Stomach (tissue), 9 donors: ENCODE measurements around the gene STK33. TPM values are rescaled to one million over a fixed set of nuclear protein-coding genes. Genes with fewer than 3 reads are reported as not detected.

Source experiments
- DNase-seq, 2 donors: peaks; one replicate each; pipeline versions ENCODE4 v3.0.0 to v3.0.0-alpha.2; 2013 to 2019
- H3K27ac ChIP-seq, 5 donors: fragments of 200-600 bp in 4 of 5; sonication (generic) in 4 of 5; one replicate each; pipeline ENCODE4 v1.5.1; 2013 to 2019; ENCODE audit warnings: mild to moderate bottlenecking in 1 of 5, moderate library complexity in 1 of 5
- H3K27me3 ChIP-seq, 3 donors: fragments of 200-600 bp; sonication (generic); one replicate each; pipeline ENCODE4 v1.5.1; 2017 to 2019; ENCODE audit warnings: mixed run types in 1 of 3
- H3K36me3 ChIP-seq, 4 donors: fragments of 200-600 bp; sonication (generic); 1 replicate in 3 of 4; 2 replicates in 1 of 4; pipeline ENCODE4 v1.5.1; 2016 to 2019
- H3K4me1 ChIP-seq, 4 donors: fragments of 200-600 bp; sonication (generic); one replicate each; pipeline ENCODE4 v1.5.1; 2016 to 2019
- H3K4me3 ChIP-seq, 4 donors: fragments of 200-600 bp; sonication (generic) in 3 of 4; one replicate each; pipeline ENCODE4 v1.5.1; 2016 to 2019; ENCODE audit warnings: mild to moderate bottlenecking in 1 of 4
- H3K9me3 ChIP-seq, 4 donors: fragments of 200-600 bp; sonication (generic); one replicate each; pipeline ENCODE4 v1.5.1; 2016 to 2019
- CTCF ChIP-seq, 7 experiments: fragments of 450-650 bp in 4 of 7; fragments of 200-600 bp in 3 of 7; sonication (generic) in 3 of 7; IDR thresholded peaks; one replicate each; pipeline ENCODE4 v1.5.1; 2016 to 2019; ENCODE audit warnings: antibody characterized with exemption in 7 of 7, control low read depth in 2 of 7, mild to moderate bottlenecking in 1 of 7
- EP300 ChIP-seq: sonication (generic); formaldehyde crosslinking; IDR thresholded peaks from one replicate; pipeline ENCODE4 v1.6.1; 2017; ENCODE audit warnings: antibody characterized with exemption
- POLR2A ChIP-seq, 4 donors: fragments of 450-650 bp; IDR thresholded peaks; one replicate each; pipeline ENCODE4 v1.6.1; 2016; ENCODE audit warnings: antibody characterized with exemption in 4 of 4, control low read depth in 2 of 4, mild to moderate bottlenecking in 1 of 4, moderate library complexity in 1 of 4
- POLR2AphosphoS5 ChIP-seq, 3 donors: sonication (generic); formaldehyde crosslinking; IDR thresholded peaks; one replicate each; pipeline ENCODE4 v1.6.1; 2016; ENCODE audit warnings: antibody characterized with exemption in 3 of 3
- WGBS, 5 donors: extraction: QIAGEN DNeasy Blood & Tissue Kit in 3 of 5; methylation state at CpG; one replicate each; pipeline versions ENCODE4 v1.1.5 to v1.1.7; 2013 to 2018; 5-methylcytosine and 5-hydroxymethylcytosine counted together
- intact Hi-C: fragments of 100-400 bp; cut with DNase I; formaldehyde crosslinking; loops from one replicate; pipeline ENCODE4 v1.15.1; 2023; ENCODE audit warnings: low total_unique reads
- polyA plus RNA-seq, 3 donors: library from polyadenylated mRNA; stranded (reverse); fragments of 200-250 nt; gene quantifications; one replicate each; pipeline ENCODE4 v1.2.3, GENCODE V29; 2013
- total RNA-seq, 5 donors: library from RNA; depleted of rRNA; stranded (reverse); fragments of >200 nt; gene quantifications; one replicate each; pipeline versions ENCODE4 v1.1.0 to v1.2.3, GENCODE V29; 2014 to 2016
- donor health status: healthy with polysubstance abuse.
- donor health status: Bipolar disorder and iron deficiency.
- donor health status: healthy.

The STK33 gene
- total and polyA plus RNA-seq, 8 donors, result 3.1 to 21.3 (median 10.9) TPM; not detected in 1

GRCh38 chr11:8408151-8408941, 185.7 kb downstream of the STK33 start:
- intact Hi-C loops, result no loop called here
- DNase-seq, result no peak
- 59 to 73% (median 69%) methylated on average over 3 of the region's 3 CpGs for WGBS, 5 donors
- Histone ChIP-seq H3K27me3 (no peaks in the 10 kb centered on the region), H3K4me3 (no peak overlapping the region), H3K4me1 (no peaks in the 10 kb centered on the region), H3K9me3 (peaks cover 0 to 8% (median 0%) of the 10 kb centered on the region in 4 donors), H3K36me3 (no peaks in the 10 kb centered on the region), H3K27ac (no peak overlapping the region)
- TF ChIP-seq POLR2A (IDR thresholded peaks at IDR 0.05), result no peak
- TF ChIP-seq EP300, result no peak
- TF ChIP-seq CTCF (IDR thresholded peaks at IDR 0.05), result no peak
- no peak for TF ChIP-seq POLR2AphosphoS5 (IDR thresholded peaks at IDR 0.05)

- H3K9me3 ChIP-seq, result peaks cover 0 to 8% (median 0%) of the 10 kb centered on the region in 4 donors
- WGBS, 5 donors, result 28 to 45% (median 44%) methylated on average over 1 of the region's 1 CpG
- no peaks in the 10 kb centered on the region for H3K27me3 ChIP-seq
- TF ChIP-seq CTCF (IDR thresholded peaks at IDR 0.05) (no peak), POLR2A (IDR thresholded peaks at IDR 0.05) (no peak), POLR2AphosphoS5 (IDR thresholded peaks at IDR 0.05) (no peak), EP300 (no peak)
- peak in 1 of 2 donors; percentile 47 for DNase-seq
- no peak overlapping the region for H3K4me3 ChIP-seq
- H3K4me1 ChIP-seq, result no peaks in the 10 kb centered on the region
- intact Hi-C loops, result no loop called here
- no peaks in the 10 kb centered on the region for H3K36me3 ChIP-seq
- H3K27ac ChIP-seq, result no peak overlapping the region
Observed at GRCh38 chr11:8403310-8403709, 190.7 kb downstream of the STK33 start.

- no peak for TF ChIP-seq POLR2AphosphoS5 (IDR thresholded peaks at IDR 0.05)
- TF ChIP-seq EP300, result no peak
- TF ChIP-seq CTCF (IDR thresholded peaks at IDR 0.05), result no peak
- no peak for TF ChIP-seq POLR2A (IDR thresholded peaks at IDR 0.05)
- 93 to 99% (median 96%) methylated on average over 3 of the region's 3 CpGs for WGBS, 5 donors
- H3K36me3 ChIP-seq, result no peaks in the 10 kb centered on the region
- no peaks in the 10 kb centered on the region for H3K27me3 ChIP-seq
- peaks cover 0 to 10% (median 4%) of the 10 kb centered on the region in 4 donors for H3K9me3 ChIP-seq
- intact Hi-C loops, result no loop called here
- H3K4me1 ChIP-seq, result peaks cover 8 to 23% (median 11%) of the 10 kb centered on the region in 4 donors
- no peak for DNase-seq
- no peak overlapping the region for H3K4me3 ChIP-seq
- H3K27ac ChIP-seq, result no peak overlapping the region
Observed at GRCh38 chr11:8392886-8393285, 201.1 kb downstream of the STK33 start.

GRCh38 chr11:8392166-8392565, 201.9 kb downstream of the STK33 start:
- TF ChIP-seq POLR2AphosphoS5 (IDR thresholded peaks at IDR 0.05), result no peak
- TF ChIP-seq CTCF (IDR thresholded peaks at IDR 0.05), result no peak
- Histone ChIP-seq H3K4me1 (peaks cover 8 to 23% (median 11%) of the 10 kb centered on the region in 4 donors), H3K27ac (no peak overlapping the region), H3K9me3 (peaks cover 0 to 10% (median 4%) of the 10 kb centered on the region in 4 donors), H3K27me3 (no peaks in the 10 kb centered on the region), H3K4me3 (no peak overlapping the region), H3K36me3 (no peaks in the 10 kb centered on the region)
- 77 to 95% (median 90%) methylated on average over 4 of the region's 4 CpGs for WGBS, 5 donors
- no peak for DNase-seq
- intact Hi-C loops, result no loop called here
